Mammary epithelial cell (primary cell): Measurements from ENCODE around the gene PREP.

ENCODE experiments used
- EZH2 ChIP-seq: IDR thresholded peaks from 2 replicates; pipeline ENCODE4 v1.6.1; 2012; ENCODE audit warnings: low read length, inconsistent platforms, borderline replicate concordance
- TF ChIP-seq, protein P1 (sequence below), 2 donors: IDR thresholded peaks in 1 of 2; conservative IDR thresholded peaks in 1 of 2; 2 replicates each; pipeline ENCODE4 v1.5.1; 2011 to 2012; ENCODE audit warnings: inconsistent platforms in 2 of 2, low read length in 2 of 2, mild to moderate bottlenecking in 2 of 2, control low read depth in 1 of 2, low read depth in 1 of 2; ENCODE audit not compliant: insufficient read depth in 1 of 2; ENCODE audit errors: extremely low read depth in 1 of 2

DNA sequence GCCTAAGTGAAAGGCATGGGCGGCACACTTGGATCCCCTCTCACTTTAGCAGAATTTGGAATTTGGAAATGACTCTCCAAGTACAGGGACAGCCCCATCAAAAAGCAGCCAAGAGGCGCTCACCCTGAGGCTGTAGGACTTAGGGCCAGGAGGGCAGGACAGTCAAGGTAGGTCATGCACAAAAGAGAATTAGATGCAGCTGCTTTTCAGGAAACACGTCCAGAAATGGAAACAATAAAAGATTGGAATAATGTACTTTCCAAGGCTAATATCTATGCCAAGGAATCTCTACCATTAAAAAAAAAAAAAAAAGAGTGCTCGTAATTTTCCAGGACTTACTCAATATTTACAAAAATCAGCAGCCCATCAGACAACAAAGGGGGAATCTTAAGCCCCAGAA is 19.9 kb downstream of the PREP start:
- TF ChIP-seq, protein P1, sequence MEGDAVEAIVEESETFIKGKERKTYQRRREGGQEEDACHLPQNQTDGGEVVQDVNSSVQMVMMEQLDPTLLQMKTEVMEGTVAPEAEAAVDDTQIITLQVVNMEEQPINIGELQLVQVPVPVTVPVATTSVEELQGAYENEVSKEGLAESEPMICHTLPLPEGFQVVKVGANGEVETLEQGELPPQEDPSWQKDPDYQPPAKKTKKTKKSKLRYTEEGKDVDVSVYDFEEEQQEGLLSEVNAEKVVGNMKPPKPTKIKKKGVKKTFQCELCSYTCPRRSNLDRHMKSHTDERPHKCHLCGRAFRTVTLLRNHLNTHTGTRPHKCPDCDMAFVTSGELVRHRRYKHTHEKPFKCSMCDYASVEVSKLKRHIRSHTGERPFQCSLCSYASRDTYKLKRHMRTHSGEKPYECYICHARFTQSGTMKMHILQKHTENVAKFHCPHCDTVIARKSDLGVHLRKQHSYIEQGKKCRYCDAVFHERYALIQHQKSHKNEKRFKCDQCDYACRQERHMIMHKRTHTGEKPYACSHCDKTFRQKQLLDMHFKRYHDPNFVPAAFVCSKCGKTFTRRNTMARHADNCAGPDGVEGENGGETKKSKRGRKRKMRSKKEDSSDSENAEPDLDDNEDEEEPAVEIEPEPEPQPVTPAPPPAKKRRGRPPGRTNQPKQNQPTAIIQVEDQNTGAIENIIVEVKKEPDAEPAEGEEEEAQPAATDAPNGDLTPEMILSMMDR (conservative IDR thresholded peaks at IDR 0.05 in 1 of 2, IDR thresholded peaks at IDR 0.05 in 1 of 2; ENCODE audit: extremely low read depth in 1 of 2, insufficient read depth in 1 of 2, low read depth in 1 of 2, low read length in 2 of 2) = no peak
- no peak for TF ChIP-seq EZH2
